Measurements from ENCODE around the gene TNFRSF25.
"Not testable (repeated sequence)": the region's sequence is repeated elsewhere in the genome, so short reads cannot be mapped to it uniquely, and the experiment has no call there.

The TNFRSF25 gene

DNA sequence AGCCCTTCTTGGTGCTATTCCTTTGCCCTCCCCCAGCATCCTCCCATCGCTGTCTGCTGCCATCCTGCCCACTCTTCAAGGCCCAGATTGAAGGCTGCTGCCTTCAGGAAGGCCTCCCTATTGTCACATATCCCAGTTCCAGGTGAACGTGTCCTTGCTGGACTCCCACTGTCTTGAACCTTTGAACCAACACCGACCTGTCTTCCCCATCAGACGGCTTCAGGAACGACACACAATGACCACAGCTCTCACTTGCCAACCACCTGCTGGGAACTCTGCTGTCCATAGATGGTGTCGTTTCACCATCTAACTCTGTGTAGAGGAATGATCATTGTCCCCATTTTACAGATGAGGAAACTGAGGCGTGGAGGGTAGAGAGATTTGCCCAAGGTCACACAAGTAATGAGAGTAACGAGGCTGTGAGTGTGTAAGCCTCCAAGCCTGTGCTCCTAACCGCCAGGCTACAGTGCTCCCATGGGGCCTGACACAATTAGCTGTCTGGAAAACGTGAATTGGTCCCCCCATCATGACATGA lies 35.4 kb upstream of the TNFRSF25 start:
- DNase-seq = no peak

DNA sequence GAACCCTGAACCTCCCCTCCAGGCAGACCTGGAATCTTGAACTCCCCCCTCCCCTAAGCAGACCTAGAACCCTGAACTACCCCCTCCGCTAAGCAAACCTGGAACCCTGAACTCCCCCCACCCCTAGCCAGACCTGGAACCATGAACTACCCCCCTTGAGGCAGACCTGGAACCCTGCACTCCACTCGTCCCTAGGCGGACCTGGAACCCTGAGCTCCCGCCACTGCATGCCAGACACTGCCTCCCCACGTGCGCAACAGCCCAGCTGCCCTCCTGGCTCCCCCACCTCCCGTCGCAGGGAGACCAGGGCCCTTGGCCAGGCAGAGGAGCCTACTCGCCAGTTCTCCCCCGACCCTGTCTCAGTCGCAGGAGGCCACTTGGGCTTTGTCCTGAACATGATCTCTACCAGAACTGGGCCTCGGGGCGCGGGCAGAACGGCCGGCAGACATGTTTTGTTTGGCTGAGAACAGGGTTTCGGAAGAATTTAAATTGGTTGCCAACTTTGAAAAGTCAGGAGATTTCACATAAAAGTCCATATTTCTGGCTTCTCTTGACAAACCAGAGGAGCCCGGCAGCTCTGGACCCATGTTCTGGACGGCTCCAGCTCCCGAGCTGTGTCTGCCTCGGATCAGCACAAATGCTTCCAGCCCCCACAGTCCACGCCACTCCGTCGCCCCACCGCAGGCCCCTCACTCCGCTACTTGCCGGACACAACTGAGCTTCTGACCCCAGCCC lies 34.7 kb upstream of the TNFRSF25 start:
- no peak for DNase-seq

DNA sequence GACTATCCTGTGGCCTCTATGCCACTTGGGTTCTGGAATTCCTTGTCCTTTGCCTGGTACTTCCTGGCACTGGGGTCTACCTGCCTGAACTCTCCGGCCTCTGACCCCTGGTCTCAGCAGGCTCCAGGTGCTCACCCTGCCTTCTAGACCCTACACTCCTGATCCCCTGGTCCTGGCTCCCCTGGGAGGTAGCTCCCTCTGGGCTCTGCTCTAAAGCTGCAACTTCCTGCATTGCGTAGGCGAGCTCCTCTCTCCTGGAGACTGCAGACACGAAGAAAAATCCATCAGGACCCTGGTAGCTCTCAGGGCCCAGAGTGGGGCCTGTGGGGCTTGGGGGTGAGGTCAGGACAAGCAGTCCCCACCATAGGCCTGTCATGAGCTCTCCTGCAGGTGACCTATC lies 33.3 kb upstream of the TNFRSF25 start:
- no peak for DNase-seq

DNA sequence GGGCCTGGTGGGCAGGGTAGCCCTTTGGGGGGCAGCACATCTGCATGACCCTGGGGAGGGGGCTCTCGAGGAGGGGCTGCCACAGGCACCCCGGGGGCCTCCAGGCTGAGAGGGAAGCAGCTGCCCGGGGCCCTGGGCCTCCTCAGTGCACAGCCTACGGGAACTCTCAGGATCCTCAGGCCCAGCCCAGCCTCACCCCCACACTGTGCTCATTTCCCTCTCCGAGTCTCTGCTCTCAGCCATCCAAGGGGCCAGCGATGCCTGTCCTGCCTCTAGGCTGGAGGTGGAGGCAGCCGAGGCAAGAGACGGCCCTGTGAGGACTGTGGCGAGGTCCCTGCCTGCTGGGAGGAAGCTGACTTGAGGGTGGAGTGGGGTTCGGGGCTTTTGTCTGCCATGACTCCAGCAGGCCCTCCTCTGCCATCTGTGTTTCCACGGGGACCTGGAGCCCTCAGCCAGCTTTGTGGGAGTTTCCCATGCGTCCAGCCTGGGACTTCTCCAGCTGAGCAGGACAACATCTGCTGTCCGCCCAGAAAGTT lies 32.7 kb upstream of the TNFRSF25 start:
- DNase-seq = no peak

DNA sequence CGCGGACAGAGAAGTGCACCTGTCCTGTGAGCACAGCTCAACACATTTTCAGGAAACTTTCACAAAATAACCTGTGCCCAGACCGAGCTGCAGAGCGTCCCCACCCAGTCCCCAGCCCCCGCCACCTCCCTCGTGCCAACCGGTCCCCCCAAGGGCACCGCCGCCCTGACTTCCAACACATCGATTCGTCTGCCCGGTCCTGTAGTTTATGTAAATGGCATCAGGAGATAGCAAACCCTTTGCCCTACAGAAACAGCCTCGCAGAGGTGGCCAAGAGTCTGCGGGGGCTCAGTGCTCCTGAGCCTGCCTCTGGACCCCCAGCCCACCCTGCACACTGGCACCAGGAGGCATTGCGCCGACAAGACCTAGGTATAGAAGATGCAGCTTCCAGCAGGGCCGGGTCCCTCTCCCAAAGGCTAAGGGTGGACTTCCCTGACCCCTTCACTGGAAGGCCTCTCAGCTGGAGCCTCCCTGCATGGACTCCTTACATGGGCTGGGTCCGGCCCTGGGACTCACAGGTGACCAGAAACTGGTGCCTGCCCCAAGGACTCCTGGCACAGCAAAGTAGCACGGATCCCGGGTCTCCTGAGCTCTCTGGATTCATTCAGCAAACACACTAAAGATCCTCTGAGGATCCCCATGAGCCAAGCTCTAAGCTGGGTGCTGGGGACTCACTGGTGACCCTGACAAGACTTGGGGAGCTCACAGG lies 32.0 kb upstream of the TNFRSF25 start:
- DNase-seq = no peak

DNA sequence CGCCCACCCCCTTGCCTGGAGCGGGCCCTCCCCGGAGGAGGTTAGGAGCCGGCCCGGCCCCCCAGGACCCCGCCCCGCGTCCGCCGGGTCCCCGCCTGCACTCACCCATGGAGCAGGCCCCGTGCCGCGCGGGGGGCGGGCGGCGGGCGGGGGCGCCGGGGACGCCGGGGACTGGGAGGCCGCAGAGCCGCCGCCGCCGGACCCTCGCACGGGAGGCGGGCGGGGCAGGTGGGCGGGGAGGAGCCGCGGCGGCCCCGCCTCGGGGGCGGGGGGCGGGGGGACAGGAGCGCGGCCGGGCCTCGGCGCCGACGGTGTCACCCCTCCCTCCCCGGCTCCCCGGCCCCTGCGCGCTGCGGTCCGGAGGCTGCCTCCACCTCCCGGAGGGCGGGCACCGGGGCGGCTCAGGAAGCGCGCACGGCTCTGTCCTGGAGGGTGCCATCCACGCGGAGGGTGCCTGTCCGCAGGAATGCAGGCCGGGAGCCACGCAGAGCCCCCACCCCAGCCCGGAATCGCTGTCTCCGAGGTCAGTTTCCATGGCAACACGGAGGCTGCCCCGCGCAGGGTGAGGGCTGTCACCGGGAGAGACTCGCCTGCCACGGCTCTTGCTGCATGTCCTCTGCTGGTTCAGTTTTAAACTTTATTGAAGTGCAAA lies 31.4 kb upstream of the TNFRSF25 start:
- peak in 1 of 2 experiments; percentile 56 for DNase-seq

DNA sequence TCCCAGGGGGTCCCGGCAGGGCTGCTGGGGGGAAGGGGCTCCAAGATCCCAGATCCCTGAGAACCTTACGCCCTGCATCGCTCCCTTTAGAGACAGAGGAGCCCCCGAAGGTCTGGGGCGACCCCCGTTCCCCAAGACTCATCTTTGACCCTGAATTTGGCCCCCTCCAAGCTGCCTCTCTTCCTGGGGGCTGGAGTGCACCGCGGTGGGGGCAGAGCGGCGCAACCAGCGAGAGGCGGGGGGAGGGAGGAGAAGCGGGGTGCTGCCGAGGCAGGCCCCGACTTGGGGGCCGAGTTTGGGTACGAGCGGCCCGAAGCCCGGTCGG lies 30.9 kb upstream of the TNFRSF25 start:
- no peak for DNase-seq

DNA sequence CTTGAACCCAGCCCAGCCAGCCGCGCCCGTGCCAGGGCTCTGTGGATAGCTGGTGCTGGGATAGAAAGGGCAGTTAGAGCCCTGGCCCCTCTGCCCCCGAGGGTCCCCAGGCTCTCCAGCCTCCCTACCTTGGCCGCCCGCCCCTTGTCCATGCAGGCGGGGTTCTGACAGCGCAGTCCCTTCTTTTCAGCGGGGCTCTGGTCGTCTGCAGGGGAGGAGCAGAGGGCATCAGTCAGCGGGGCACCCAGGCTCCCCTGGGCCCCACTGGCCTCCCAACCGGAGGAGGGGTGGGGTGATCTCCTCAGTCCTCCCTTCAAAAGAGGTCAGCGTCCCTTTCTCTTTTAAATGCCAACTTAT lies 30.4 kb upstream of the TNFRSF25 start:
- no peak for DNase-seq

DNA sequence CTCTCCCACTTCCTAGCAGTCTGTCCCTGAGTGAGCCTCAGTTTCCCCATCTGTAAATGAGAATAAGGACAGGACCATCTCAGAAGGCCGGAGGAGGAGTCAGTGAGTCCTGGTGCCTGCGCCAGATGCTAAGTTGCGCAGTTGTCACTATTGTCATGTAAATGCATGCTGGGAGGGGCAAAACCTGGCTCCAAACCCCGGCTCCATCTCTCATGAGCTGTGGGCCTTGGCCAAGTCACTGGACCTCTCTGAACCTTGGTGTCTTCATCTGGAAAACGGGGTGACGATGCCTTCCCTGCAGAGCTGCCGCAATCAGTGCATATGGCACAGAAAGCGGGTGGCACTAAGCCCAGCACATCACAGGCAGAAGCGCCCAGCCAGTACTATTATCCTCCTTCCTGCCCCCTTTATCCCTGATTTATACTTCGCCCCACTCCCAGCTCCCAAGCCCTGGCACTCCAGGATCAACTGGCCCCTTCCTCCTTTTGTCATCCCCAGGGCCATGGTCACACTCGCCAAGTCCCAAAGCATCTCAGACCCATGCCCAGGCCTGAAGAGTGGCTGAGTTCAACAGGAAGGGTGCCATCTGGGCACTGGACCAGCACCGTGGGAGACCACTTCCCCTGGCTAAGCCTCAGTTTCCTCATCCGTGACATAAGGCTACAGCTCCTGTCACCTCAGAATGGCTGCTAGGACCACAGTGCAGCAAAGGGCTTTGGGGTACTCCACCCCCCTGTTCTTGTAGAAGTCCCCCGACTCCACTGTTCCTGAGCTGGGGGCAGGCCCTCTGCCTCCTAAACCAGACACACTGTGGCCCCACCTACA lies 29.8 kb upstream of the TNFRSF25 start:
- no peak for DNase-seq

DNA sequence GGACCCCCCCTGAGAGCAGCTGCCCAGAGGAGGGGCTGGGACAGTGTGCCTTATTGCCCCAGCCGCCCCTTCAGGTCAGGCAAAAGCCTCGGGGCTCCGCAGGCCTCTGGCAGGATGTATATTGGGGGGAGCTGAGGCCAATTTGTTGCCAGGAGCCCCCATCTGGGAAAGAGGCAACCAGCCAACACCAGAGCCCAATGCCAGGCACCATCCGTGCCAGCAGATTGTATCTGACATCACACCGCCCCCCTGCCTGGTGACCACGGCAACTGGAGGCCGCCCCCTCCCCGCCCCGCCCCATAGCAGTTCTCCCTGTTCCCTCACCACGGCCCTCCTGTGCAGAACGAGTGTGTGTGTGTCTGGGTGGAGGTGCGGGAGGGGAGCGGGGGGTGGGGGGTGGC lies 29.1 kb upstream of the TNFRSF25 start:
- DNase-seq = no peak

DNA sequence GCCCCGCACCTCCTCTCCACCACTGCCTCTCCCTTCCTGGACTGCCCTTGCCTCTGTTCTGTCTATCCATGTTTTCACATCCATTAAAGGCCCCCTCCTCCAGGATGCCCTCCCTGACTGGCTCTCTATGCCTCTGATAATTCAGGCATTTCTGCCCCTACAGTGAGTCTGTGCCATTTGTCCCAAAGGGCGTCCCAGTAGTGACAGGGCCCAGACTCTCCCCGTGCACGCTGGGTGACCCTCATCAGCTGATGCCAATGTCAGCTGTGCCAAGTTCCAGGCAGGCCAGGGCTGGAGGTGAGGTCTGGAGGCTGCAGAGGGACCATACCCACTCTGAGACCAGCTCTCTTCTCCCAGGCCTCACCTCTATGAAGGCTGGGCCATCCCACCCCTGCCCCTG lies 28.7 kb upstream of the TNFRSF25 start:
- no peak for DNase-seq

DNA sequence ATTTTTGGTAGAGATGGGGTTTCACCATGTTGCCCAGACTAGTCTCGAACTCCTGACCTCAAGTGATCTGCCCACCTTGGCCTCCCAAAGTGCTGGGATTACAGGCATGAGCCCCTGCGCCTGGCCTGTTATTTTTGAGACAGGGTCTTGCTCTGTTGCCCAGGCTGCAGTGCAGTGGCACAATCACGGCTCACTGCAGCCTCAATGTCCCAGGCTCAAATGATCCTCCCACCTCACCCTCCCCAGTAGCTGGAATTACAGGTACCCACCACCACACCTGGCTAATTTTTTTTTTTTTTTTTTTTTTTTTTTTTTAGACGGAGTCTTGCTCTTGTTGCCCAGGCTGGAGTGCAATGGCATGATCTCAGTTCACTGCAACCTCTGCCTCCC lies 27.9 kb upstream of the TNFRSF25 start:
- not testable (repeated sequence) for DNase-seq

DNA sequence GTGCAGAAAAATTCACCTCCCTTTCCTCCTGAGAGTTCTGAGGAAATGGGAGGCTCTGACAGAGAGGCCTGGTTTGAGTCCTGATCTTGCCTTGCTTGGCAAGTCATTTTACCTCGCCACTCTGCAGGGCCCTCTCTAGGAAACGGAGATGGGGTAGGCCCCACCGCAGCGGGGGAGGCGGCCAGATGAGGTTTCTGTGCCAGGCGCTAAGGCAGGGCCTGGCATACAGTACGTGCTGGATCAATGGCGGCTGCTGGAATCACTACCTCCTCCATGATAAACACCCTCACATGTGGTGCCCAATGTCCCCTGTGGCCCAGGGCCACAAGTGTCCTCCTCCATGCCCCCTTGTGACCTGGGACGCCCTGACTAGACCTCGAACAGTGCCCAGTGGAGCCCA lies 26.0 kb upstream of the TNFRSF25 start:
- no peak for DNase-seq

DNA sequence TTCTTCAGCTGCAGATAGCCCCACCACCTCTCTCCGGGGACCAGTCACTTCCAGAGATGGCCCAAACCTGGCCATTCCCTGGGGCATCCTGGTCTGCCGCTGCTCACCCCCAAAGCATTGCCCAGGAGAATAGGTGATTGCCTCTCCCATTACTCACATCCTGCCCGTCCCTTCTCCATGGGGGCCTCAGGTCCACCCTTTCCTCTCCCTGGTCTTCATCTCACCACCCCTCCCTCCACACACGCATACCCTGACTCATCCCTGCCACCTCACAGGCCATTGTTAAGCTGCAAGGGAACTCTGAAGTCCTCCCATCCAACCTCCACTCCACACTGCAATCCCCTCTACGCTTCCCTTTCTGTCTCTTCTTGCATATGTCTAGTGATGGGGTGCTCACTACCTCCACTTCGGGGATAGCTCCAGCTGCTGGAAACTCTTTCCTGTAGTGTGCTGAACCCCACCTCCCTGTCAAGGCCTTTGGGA lies 25.5 kb upstream of the TNFRSF25 start, which contains the start of gene PLEKHG5:
TSS of gene PLEKHG5 (minus strand) at position 188 of the 483 bp plus-strand sequence. CDS start 14,096 bp downstream, outside the sequence.
- peak; percentile 86 for DNase-seq

DNA sequence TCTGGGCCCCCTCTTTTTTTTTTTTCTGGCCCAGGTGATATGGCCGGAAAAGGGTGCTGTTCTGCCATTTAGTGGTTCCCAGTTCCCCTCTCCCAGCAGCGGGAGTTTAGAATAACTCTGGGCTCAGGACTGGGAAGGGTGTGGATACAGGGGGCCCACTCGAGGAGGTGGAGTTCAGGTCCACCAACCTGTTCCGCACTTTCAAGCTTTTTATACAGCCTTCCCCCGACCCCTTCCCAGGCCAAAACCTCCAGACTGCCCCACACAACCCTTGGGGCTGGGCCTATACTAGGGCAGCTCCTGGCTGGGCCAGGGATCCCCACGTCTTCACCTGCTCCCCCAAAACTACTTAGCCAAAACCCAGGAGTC lies 25.1 kb upstream of the TNFRSF25 start:
- peak in 1 of 2 experiments; percentile 38 for DNase-seq

DNA sequence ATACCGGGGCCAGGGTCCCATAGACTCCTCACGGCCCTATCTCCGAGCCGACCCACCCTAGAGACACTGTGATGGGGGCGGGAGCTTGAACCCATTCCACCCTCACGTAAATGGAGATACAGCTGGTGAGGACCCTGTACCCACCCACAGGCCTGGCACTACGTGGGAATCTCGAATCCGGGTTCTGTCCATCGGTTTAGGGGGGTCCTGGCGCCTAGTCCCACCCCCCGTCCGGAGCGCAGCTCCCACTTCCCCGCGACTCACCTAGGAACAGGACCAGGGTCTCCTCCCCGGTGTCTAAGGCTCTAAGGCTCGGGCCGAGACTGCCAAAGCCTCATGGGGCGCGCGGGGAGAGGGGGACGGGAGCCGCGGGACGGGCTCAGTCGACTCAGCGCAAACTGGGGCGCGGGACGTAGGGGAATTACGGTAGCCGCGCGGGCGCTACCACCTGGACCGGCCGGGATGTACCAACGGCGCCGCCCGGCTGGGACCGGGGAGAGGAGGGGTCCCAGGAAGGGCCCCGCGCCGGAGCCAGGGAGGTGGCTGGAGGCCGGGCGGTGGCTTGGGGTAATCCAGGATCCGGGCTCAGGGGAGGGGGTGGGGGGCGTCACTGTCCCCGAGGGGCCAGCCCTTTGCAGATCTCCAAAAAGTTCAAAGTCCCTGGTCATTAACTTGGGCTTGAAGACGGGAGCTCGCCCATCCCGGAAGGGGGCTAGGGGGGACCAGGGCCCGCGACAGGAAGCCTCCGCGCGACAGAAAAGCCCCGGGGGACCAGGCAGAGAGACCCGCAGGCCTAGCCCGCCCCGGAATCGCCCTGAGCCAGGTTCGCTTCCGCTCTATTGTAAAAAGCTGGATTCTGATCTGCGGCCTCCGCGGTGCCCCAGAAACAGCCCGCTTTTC lies 24.5 kb upstream of the TNFRSF25 start:
- DNase-seq = peak in 1 of 2 experiments; percentile 36

DNA sequence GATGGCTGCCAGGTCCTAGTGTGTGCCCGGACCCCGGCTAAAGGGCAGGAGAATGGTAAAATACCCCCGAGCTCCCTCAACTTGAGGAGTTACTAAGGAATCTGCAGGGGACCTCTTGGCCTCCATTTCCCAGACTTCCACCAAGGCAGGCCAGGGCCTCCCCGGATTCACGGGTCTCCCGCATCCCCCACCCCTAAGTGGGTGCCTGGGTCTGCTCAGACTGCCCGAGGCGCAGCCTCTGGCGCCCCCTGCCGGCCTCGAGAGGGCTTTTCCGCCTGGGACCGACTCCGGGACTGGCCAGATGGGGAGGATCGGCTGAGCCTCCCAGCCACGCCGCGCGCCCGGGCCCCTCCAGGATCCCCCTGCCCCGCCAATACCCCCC lies 23.8 kb upstream of the TNFRSF25 start:
- peak in 1 of 2 experiments; percentile 51 for DNase-seq

DNA sequence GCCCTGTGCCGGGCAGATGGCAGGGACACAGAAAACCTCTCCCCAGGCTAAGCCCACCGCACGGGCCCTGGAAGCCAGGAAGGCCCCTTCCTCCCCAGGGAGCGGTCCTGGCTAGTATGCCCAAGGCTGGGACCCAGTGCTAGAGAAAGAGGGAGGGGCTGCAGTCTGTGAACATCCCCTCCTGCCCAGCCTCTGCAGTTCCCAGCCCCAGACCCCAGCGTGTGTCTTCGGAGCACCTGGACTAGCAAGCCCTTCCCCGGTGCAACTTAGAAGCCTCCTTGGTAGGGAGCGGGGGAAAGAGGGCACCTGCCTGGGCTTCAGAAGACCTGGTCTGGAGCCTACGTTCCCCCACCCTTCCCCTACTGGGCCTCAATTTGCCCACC lies 23.4 kb upstream of the TNFRSF25 start:
- DNase-seq = no peak

DNA sequence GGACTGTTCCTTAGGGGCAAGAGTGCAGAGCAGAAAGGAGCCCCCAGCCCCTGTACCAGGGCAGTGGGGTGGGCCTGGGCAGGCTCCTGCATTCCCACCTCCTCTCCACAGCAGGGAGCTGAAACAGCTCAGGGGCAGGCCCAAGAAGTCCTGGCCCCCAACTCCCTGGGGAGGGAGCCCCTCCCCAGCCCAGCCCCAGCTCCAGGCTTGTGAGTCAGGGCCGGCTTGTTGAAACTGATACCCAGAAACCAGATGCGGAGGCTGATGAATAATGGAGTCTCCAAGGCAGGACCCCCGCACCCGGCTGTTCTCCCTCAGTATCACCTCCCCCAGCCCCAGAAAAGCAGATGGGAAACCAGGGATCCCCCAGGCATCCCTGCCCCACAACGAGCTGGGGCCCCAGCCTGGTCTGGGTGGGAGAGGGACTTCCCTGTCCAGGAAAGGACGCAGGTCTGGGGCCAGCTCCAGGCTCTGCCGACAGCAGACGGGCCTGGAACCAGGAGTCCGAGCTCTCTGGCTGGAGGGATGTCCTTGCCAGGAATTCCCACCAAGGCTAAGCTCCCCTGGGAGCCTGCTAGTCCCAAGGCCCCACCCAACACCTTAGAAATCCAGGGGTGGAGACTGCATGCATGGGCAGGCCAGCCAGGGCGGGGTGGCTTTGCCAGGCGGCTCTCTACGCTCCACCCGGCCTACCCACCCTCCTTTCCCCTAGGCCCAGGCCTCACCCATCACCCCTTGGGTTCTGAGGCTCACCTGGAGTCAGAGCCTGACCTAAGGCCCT lies 22.8 kb upstream of the TNFRSF25 start:
- DNase-seq = no peak

DNA sequence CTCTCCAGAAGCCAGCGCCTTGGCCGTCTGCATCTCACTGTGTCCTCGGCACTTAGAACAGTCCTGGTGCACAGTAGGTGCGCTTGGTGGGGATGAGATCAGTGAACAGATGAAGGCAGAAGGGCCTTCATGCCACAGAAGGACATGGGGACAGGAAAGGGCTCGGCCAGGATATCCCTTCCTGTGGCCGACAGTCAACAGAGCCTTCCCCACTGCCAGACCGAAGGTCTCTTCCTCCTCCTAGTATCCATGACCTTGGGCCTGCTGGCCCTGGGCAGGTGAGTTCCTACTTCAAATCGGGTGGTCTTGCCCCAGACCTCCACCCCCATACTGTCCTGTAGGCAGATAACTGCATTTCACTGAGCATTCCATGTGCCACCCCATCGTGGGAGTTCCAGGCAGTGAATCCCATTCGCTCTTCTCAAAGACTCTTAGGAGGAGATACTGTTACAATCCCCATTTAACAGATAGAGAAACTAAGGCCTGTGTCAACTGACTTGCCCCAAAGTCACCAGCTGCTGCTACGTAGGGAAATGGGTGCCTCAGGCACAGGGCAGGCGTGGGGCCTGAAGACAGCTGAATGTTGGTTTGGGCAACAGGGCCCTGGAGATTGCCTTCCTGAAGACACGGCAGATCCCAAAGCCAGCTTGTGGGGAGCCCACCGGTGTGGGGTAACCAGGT lies 22.0 kb upstream of the TNFRSF25 start:
- no peak for DNase-seq
